OCI-LY7 (cell line): ENCODE measurements around the gene MYH11.
"Not testable (repeated sequence)": the region's sequence is repeated elsewhere in the genome, so short reads cannot be mapped to it uniquely, and the experiment has no call there.

Source experiments
- CTCF ChIP-seq: fragments of 200-600 bp; sonication (generic); conservative IDR thresholded peaks from 2 replicates; pipeline ENCODE4 v1.5.1; 2014; ENCODE audit warnings: mild to moderate bottlenecking, antibody characterized with exemption, low read length, moderate library complexity, mixed read lengths
- EZH2phosphoT487 ChIP-seq: fragments of 200-600 bp; sonication (generic); IDR thresholded peaks from 2 replicates; pipeline ENCODE4 v1.6.1; 2018; ENCODE audit warnings: low read depth, borderline replicate concordance, mild to moderate bottlenecking, mixed run types, antibody characterized with exemption, low read length, moderate library complexity, mixed read lengths

- TF ChIP-seq CTCF, EZH2phosphoT487: not testable (repeated sequence)
Measured at GRCh38 chr16:15692508-15692907, 164.3 kb downstream of the MYH11 start.
